Sciatic nerve (tissue), 2 donors: ENCODE measurements around the gene PRM1. TPM values are rescaled to one million over a fixed set of nuclear protein-coding genes. Genes with fewer than 3 reads are reported as not detected.
A peak's percentile ranks its signal among the peaks of the same experiment; 100 is the strongest.

ENCODE experiments used
- ATAC-seq: fragments of 200-7000 bp; cut with Tn5 transposase; one replicate; pipeline ENCODE4 v1.9.1; 2020; ENCODE audit warnings: mild to moderate bottlenecking, moderate library complexity
- DNase-seq: peaks from one replicate; pipeline ENCODE4 v3.0.0-alpha.2; 2020; ENCODE audit warnings: low spot score
- intact Hi-C: fragments of 100-400 bp; cut with DNase I; formaldehyde crosslinking; loops from one replicate; pipeline ENCODE4 v1.14.2; 2022
- total RNA-seq: library from RNA; stranded (reverse); fragmentation: NEBNext Ultra II Directional; extraction: Animal tissue kit (Norgen Biotek cat#: 25700); gene quantifications from one replicate; pipeline ENCODE4 v1.2.1, GENCODE V29; 2021
- donor health status: DM: no; HTN: no; CAD: no.
- donor health status: DM: no; HTN: no; CAD: no.

The PRM1 gene
- total RNA-seq, 1 donor from 2014 or later: not detected

- intact Hi-C loops: no loop called here
- DNase-seq: no peak
- ATAC-seq: peak; percentile 25
Observed at GRCh38 chr16:11316331-11317015, 35.3 kb upstream of the PRM1 start.

- DNase-seq (no peak), ATAC-seq (peak; percentile 24)
- intact Hi-C loops: no loop called here
Observed at GRCh38 chr16:11315510-11315909, 34.4 kb upstream of the PRM1 start.

GRCh38 chr16:11314309-11314894 is 33.3 kb upstream of the PRM1 start:
- DNase-seq (no peak), ATAC-seq (no peak)
- intact Hi-C loops: no loop called here

- no peak for DNase-seq
- intact Hi-C loops: no loop called here
- ATAC-seq: no peak
Observed at GRCh38 chr16:11313493-11314308, 32.6 kb upstream of the PRM1 start.

- intact Hi-C loops: no loop called here
- DNase-seq (no peak), ATAC-seq (peak; percentile 33)
Observed at GRCh38 chr16:11312718-11313492, 31.8 kb upstream of the PRM1 start.

- intact Hi-C loops: no loop called here
- no peak for ATAC-seq
Observed at GRCh38 chr16:11310997-11311561, 29.9 kb upstream of the PRM1 start.

GRCh38 chr16:11310634-11310977 is 29.5 kb upstream of the PRM1 start:
- intact Hi-C loops: no loop called here

More at GRCh38 chr16:11310997-11311561, 29.9 kb upstream of the PRM1 start:
- DNase-seq: no peak

GRCh38 chr16:11309895-11310633 is 28.9 kb upstream of the PRM1 start:
- intact Hi-C loops: no loop called here
- no peak for DNase-seq
- ATAC-seq: no peak

More at GRCh38 chr16:11310634-11310977, 29.5 kb upstream of the PRM1 start:
- no peak for DNase-seq
- ATAC-seq: no peak

GRCh38 chr16:11308493-11309283 is 27.6 kb upstream of the PRM1 start:
- DNase-seq (no peak), ATAC-seq (no peak)
- intact Hi-C loops: no loop called here

- ATAC-seq: no peak
- DNase-seq: no peak
- intact Hi-C loops: no loop called here
Observed at GRCh38 chr16:11307639-11308492, 26.7 kb upstream of the PRM1 start.

GRCh38 chr16:11306997-11307638 is 26.0 kb upstream of the PRM1 start:
- intact Hi-C loops: no loop called here
- ATAC-seq (no peak), DNase-seq (no peak)

- DNase-seq (no peak), ATAC-seq (no peak)
- intact Hi-C loops: no loop called here
Observed at GRCh38 chr16:11306381-11306780, 25.3 kb upstream of the PRM1 start.

GRCh38 chr16:11303405-11304138 is 22.4 kb upstream of the PRM1 start:
- no peak for DNase-seq
- intact Hi-C loops: no loop called here
- no peak for ATAC-seq

- intact Hi-C loops: no loop called here
- no peak for DNase-seq
- no peak for ATAC-seq
Observed at GRCh38 chr16:11302977-11303376, 21.8 kb upstream of the PRM1 start.

GRCh38 chr16:11301645-11302501 is 20.7 kb upstream of the PRM1 start:
- ATAC-seq: no peak
- intact Hi-C loops: no loop called here
- DNase-seq: no peak
